Fibroblast of lung (primary cell): ENCODE results near the gene MINPP1.

Source experiments
- EZH2 ChIP-seq: IDR thresholded peaks from 2 replicates; pipeline ENCODE4 v1.5.1; 2012; ENCODE audit warnings: low read length, control low read depth, mild to moderate bottlenecking; ENCODE audit errors: missing control alignments
- TF ChIP-seq, protein P1 (sequence below), 2 donors: IDR thresholded peaks in 1 of 2; conservative IDR thresholded peaks in 1 of 2; 1 replicate in 1 of 2; 2 replicates in 1 of 2; pipeline ENCODE4 v1.5.1; 2011 to 2012; ENCODE audit warnings: low read length in 2 of 2, control low read depth in 1 of 2, inconsistent platforms in 1 of 2, low read depth in 1 of 2, mild to moderate bottlenecking in 1 of 2

DNA sequence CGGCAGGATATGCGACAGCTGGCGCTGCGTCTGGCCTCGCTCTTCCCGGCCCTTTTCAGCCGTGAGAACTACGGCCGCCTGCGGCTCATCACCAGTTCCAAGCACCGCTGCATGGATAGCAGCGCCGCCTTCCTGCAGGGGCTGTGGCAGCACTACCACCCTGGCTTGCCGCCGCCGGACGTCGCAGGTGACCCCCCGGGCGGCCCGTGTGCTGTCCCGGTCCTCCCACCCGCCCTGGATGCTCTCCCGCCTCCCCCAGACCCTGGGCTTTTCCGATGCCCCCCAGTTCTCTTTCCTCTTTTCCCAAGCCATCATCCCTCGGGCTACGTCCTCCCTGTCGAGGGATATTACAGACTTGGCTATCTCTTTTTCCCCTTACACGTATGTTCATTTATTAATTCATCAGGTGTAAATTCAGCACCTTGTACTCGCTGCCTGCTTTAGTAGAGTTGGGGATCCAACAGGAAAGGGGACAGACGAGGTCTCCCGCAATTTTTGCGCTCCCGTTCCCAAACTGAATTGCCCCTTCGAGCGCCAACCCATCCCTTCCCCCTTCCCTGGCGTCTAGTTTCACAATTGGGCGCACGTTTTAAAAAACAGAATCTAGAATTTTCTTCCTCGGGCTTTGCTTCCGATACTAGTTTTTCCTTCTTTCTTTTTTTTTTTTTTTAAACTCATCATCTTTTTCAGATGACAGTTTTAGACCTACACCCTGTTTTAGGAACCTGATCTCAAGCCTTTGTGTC is 846 bp downstream of the MINPP1 start:
- no peak for TF ChIP-seq EZH2
- TF ChIP-seq, protein P1, sequence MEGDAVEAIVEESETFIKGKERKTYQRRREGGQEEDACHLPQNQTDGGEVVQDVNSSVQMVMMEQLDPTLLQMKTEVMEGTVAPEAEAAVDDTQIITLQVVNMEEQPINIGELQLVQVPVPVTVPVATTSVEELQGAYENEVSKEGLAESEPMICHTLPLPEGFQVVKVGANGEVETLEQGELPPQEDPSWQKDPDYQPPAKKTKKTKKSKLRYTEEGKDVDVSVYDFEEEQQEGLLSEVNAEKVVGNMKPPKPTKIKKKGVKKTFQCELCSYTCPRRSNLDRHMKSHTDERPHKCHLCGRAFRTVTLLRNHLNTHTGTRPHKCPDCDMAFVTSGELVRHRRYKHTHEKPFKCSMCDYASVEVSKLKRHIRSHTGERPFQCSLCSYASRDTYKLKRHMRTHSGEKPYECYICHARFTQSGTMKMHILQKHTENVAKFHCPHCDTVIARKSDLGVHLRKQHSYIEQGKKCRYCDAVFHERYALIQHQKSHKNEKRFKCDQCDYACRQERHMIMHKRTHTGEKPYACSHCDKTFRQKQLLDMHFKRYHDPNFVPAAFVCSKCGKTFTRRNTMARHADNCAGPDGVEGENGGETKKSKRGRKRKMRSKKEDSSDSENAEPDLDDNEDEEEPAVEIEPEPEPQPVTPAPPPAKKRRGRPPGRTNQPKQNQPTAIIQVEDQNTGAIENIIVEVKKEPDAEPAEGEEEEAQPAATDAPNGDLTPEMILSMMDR (conservative IDR thresholded peaks at IDR 0.05 in 1 of 2, IDR thresholded peaks at IDR 0.05 in 1 of 2; ENCODE audit: low read depth in 1 of 2, low read length in 2 of 2): peak; percentile 49 to 64
